PC-3 (cell line): Measurements from ENCODE around the gene BSN. TPM values are rescaled to one million over a fixed set of nuclear protein-coding genes. Genes with fewer than 3 reads are reported as not detected.

ENCODE experiments used
- ATAC-seq: fragments of 200-7000 bp; cut with Tn5 transposase; 2 replicates; pipeline ENCODE4 v1.9.1; 2020; ENCODE audit warnings: mild to moderate bottlenecking, moderate library complexity
- BruUV-seq: library from RNA; stranded (reverse); fragments of 400-500 nt; replicated peaks from 2 replicates; lab custom pipeline; 2021; lab: Mats Ljungman, UMichigan
- CTCF ChIA-PET: fragments of 300-600 bp; sonication (Branson Sonifier 250); formaldehyde crosslinking; loops from one replicate; lab custom pipeline; 2022; ENCODE audit warnings: antibody characterized with exemption; lab: Charles Lee
- POLR2A ChIA-PET: fragments of 300-600 bp; sonication (Branson Sonifier 250); formaldehyde crosslinking; loops from one replicate; lab custom pipeline; 2022; ENCODE audit warnings: antibody characterized with exemption; ENCODE audit not compliant: unreplicated experiment; lab: Charles Lee
- DNase-seq: peaks from one replicate; pipeline ENCODE4 v3.0.0-alpha.2; 2015
- H2AFZ ChIP-seq: fragments of 300-600 bp; sonication (generic); 2 replicates; pipeline ENCODE4 v1.6.0; 2016; ENCODE audit warnings: antibody characterized with exemption, low read length
- H3F3A ChIP-seq: fragments of 300-600 bp; sonication (generic); one replicate; pipeline ENCODE4 v1.6.0; 2017; ENCODE audit warnings: antibody characterized with exemption, low read length, control low read depth, mild to moderate bottlenecking; ENCODE audit not compliant: unreplicated experiment
- H3K27ac ChIP-seq: fragments of 300-600 bp; sonication (generic); 2 replicates; pipeline ENCODE4 v1.5.1; 2016; ENCODE audit warnings: mild to moderate bottlenecking, low read length
- H3K27me3 ChIP-seq: fragments of 300-600 bp; sonication (generic); 2 replicates; pipeline ENCODE4 v1.6.1; 2016; ENCODE audit warnings: low read length, mixed read lengths
- H3K36me3 ChIP-seq: fragments of 300-600 bp; sonication (generic); 2 replicates; pipeline ENCODE4 v1.6.1; 2016; ENCODE audit warnings: low read depth, mixed run types, low read length, mixed read lengths
- H3K4me1 ChIP-seq: fragments of 300-600 bp; sonication (generic); 2 replicates; pipeline ENCODE4 v1.5.1; 2016; ENCODE audit warnings: low read length; ENCODE audit not compliant: insufficient read depth
- H3K4me2 ChIP-seq: fragments of 300-600 bp; sonication (generic); 2 replicates; pipeline ENCODE4 v1.6.0; 2016; ENCODE audit warnings: low read length
- H3K4me3 ChIP-seq: fragments of 300-600 bp; sonication (generic); 2 replicates; pipeline ENCODE4 v1.5.1; 2016; ENCODE audit warnings: mild to moderate bottlenecking, low read length, mixed read lengths
- H3K79me2 ChIP-seq: fragments of 300-600 bp; sonication (generic); 2 replicates; pipeline ENCODE4 v1.6.1; 2017; ENCODE audit warnings: low read length, mixed read lengths
- H3K9ac ChIP-seq: fragments of 300-600 bp; sonication (generic); 2 replicates; pipeline ENCODE4 v1.6.0; 2016; ENCODE audit warnings: mild to moderate bottlenecking, low read length
- H3K9me2 ChIP-seq: fragments of 300-600 bp; sonication (generic); replicated peaks from 2 replicates; pipeline ENCODE4 v1.6.1; 2016; ENCODE audit warnings: mixed run types, low read length, mixed read lengths
- H3K9me3 ChIP-seq: fragments of 300-600 bp; sonication (generic); 2 replicates; pipeline ENCODE4 v1.6.1; 2016; ENCODE audit warnings: low read length, mixed read lengths
- H4K20me1 ChIP-seq: fragments of 300-600 bp; sonication (generic); 2 replicates; pipeline ENCODE4 v1.6.1; 2016; ENCODE audit warnings: low read length, mixed read lengths
- EZH2 ChIP-seq: fragments of 300-600 bp; sonication (generic); IDR thresholded peaks from one replicate; pipeline ENCODE4 v1.6.1; 2017; ENCODE audit warnings: antibody characterized with exemption, mild to moderate bottlenecking, low read length; ENCODE audit not compliant: unreplicated experiment
- EZH2phosphoT487 ChIP-seq: fragments of 300-600 bp; sonication (generic); IDR thresholded peaks from 2 replicates; pipeline ENCODE4 v1.6.1; 2018; ENCODE audit warnings: mild to moderate bottlenecking, antibody characterized with exemption, low read length, borderline replicate concordance
- intact Hi-C: fragments of 100-400 bp; cut with micrococcal nuclease; formaldehyde crosslinking; loops from 2 replicates; pipeline ENCODE4 v1.9.0; 2023
- total RNA-seq: library from RNA; depleted of rRNA; stranded (reverse); fragments of >200 nt; gene quantifications from 2 replicates; pipeline ENCODE4 v1.2.3, GENCODE V29; 2014
- TF ChIP-seq, protein P1 (sequence below): fragments of 300-600 bp; sonication (generic); conservative IDR thresholded peaks from 2 replicates; pipeline ENCODE4 v1.5.1; 2017; ENCODE audit warnings: antibody characterized with exemption, low read depth, mild to moderate bottlenecking, low read length

BSN gene
- total RNA-seq, 1 experiment from 2014 or later, result 0.80 TPM

DNA sequence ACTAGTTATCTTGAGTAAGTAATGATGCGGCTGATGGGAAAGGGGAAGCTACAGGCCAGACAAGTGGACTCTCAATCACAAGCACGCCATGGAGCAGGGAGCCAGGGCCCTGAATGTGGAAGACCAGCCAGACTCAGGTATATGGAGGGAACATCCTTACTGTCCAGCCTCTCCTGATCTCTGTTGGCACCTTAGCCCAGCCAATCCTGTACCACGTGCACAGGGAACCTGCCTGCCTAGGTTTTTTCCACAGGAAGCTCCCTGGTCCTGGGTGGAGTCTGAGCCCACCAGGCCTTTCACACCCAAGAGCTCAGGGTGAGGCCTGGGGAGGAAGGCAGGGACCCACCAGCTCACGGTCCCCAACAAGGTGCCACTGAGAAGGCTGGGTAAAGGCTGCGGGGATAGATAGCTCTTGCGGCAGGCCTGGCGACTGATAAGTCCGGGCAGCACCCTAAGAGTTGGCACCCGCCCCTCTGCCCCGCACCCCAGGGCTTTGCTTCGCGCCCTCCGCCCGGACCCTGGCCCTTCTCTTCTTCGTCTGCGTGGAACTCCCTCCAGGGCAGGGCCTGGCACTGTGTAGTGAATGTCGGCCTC is 118.9 kb downstream of the BSN start:
- Histone ChIP-seq H3K4me2 (peak overlapping the region; percentile 94), H3K9ac (peak overlapping the region; percentile 98), H2AFZ (peak overlapping the region; percentile 75), H3K4me1 (peaks cover 32% of the 10 kb centered on the region), H3K27ac (peak overlapping the region; percentile 89), H4K20me1 (no peaks in the 10 kb centered on the region), H3K79me2 (peaks cover 24% of the 10 kb centered on the region), H3K36me3 (peaks cover 18% of the 10 kb centered on the region; the same call in 1 of the 2 replicates), H3K27me3 (no peaks in the 10 kb centered on the region), H3K4me3 (peak overlapping the region; percentile 88), H3K9me3 (no peaks in the 10 kb centered on the region), H3F3A (peaks cover 4% of the 10 kb centered on the region), H3K9me2 (no peaks in the 10 kb centered on the region)
- ATAC-seq, result no peak
- intact Hi-C loops, result loop anchor here (5.0 kb wide), 2 partner anchors 201 to 221 kb away; partner anchors contain the start of gene DAG1
- ChIA-PET POLR2A (no interaction called here), CTCF (interaction anchor here (3.3 kb wide), 1 partner anchor 134 kb away, joined by 52 read pairs; no protein-coding TSS in a partner anchor)
- TF ChIP-seq EZH2 (no peak), EZH2phosphoT487 (no peak)
- TF ChIP-seq, protein P1, sequence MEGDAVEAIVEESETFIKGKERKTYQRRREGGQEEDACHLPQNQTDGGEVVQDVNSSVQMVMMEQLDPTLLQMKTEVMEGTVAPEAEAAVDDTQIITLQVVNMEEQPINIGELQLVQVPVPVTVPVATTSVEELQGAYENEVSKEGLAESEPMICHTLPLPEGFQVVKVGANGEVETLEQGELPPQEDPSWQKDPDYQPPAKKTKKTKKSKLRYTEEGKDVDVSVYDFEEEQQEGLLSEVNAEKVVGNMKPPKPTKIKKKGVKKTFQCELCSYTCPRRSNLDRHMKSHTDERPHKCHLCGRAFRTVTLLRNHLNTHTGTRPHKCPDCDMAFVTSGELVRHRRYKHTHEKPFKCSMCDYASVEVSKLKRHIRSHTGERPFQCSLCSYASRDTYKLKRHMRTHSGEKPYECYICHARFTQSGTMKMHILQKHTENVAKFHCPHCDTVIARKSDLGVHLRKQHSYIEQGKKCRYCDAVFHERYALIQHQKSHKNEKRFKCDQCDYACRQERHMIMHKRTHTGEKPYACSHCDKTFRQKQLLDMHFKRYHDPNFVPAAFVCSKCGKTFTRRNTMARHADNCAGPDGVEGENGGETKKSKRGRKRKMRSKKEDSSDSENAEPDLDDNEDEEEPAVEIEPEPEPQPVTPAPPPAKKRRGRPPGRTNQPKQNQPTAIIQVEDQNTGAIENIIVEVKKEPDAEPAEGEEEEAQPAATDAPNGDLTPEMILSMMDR, result no peak
- TSS peak; percentile 86 for BruUV-seq
- DNase-seq, result peak; percentile 17

DNA sequence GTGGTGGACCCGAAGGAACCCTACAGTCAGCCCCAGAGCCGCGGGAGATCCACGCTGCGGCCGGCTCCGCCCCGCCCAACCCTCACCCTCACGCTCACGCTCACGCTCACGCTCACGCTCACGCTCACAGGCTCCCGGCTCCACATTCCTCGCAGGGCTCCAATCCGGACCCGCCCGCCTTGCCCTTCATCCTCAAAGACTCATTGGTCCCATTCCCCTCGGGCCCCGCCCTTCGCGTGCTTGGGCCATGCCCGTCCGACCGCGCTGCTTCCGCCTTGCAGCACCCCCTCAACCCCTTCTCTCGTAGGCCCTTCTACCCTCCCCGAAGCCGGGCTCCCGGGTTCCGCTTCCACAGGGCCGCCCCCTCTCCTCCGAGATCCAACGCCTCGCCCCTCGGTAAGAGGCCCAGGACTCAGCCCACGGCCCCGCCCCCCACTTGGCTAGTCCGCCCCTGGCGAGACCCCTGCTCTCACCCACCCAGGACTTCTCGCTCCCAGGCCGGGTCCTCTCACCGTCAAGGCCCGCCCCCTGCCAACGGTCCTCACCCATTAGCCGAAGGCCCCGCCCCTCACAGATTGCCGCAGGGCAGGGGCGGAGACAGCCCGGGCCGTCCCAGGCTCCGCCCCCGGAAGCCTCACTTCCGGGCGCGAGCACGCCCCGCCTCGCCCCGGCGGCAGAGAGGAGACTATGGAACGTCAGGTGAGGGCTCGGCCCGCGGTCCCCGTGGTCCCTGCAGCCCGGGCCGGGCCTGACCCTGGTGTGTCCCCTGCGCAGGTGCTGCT is 119.6 kb downstream of the BSN start, which contains the start of gene APEH:
Gene APEH, plus strand, starts transcription at position 637 of the 782 bp plus-strand sequence. Its CDS starts 51 bp downstream, at position 688.
- peak within 1 kb of the TSS; percentile 98 for H3K9ac ChIP-seq
- no peaks in the 10 kb centered on the region for H3F3A ChIP-seq
- H2AFZ ChIP-seq, result peak within 1 kb of the TSS; percentile 75
- peaks cover 26% of the 10 kb centered on the region for H3K4me1 ChIP-seq
- peak within 1 kb of the TSS; percentile 89 for H3K27ac ChIP-seq
- H3K27me3 ChIP-seq, result no peaks in the 10 kb centered on the region
- H4K20me1 ChIP-seq, result no peaks in the 10 kb centered on the region
- ATAC-seq, result peak; percentile 81
- peak within 1 kb of the TSS; percentile 88 for H3K4me3 ChIP-seq
- BruUV-seq, result no TSS peak
- peak within 1 kb of the TSS; percentile 94 for H3K4me2 ChIP-seq
- TF ChIP-seq, protein P1, result no peak
- TF ChIP-seq EZH2, result no peak
- TF ChIP-seq EZH2phosphoT487, result no peak
- DNase-seq, result peak; percentile 98
- peaks cover 24% of the 10 kb centered on the region for H3K79me2 ChIP-seq
- H3K9me2 ChIP-seq, result no peaks in the 10 kb centered on the region
- peaks cover 25% of the 10 kb centered on the region; the same call in 1 of the 2 replicates for H3K36me3 ChIP-seq
- ChIA-PET CTCF (interaction anchor here (3.3 kb wide), 1 partner anchor 134 kb away, joined by 52 read pairs; no protein-coding TSS in a partner anchor), POLR2A (no interaction called here)
- no peaks in the 10 kb centered on the region for H3K9me3 ChIP-seq
- intact Hi-C loops, result loop anchor here (5.0 kb wide), 2 partner anchors 202 to 222 kb away; partner anchors contain the start of gene DAG1
